ENCODE results near the gene TMEM30B.

Gene TMEM30B

GRCh38 chr14:61281186-61281947, at the start of gene TMEM30B:
TMEM30B (minus strand) TSS chr14:61281338; CDS start chr14:61281147, 191 bp downstream.
- peak within 1 kb of the TSS; percentile 47 for H3K4me3 ChIP-seq (ENCODE audit: control insufficient read depth, low read depth, low read length)
- TF ChIP-seq CTCF (IDR thresholded peaks at IDR 0.05; ENCODE audit: control insufficient read depth, insufficient read depth, low read depth, low read length, missing control alignments): no peak
- DNase-seq (ENCODE audit: low read depth): no peak

- no peak for DNase-seq (ENCODE audit: low read depth)
- TF ChIP-seq CTCF (IDR thresholded peaks at IDR 0.05; ENCODE audit: control insufficient read depth, insufficient read depth, low read depth, low read length, missing control alignments): no peak
- H3K4me3 ChIP-seq (ENCODE audit: control insufficient read depth, low read depth, low read length): no peak overlapping the region
Measured at GRCh38 chr14:61330511-61330910, 49.4 kb upstream of the TMEM30B start.

GRCh38 chr14:61329478-61330051, 48.4 kb upstream of the TMEM30B start:
- H3K4me3 ChIP-seq (ENCODE audit: control insufficient read depth, low read depth, low read length): no peak overlapping the region
- no peak for TF ChIP-seq CTCF (IDR thresholded peaks at IDR 0.05; ENCODE audit: control insufficient read depth, insufficient read depth, low read depth, low read length, missing control alignments)
- DNase-seq (ENCODE audit: low read depth): no peak

GRCh38 chr14:61328626-61329262, 47.6 kb upstream of the TMEM30B start:
- no peak overlapping the region for H3K4me3 ChIP-seq (ENCODE audit: control insufficient read depth, low read depth, low read length)
- no peak for DNase-seq (ENCODE audit: low read depth)

GRCh38 chr14:61326847-61327246, 45.7 kb upstream of the TMEM30B start:
- H3K4me3 ChIP-seq (ENCODE audit: control insufficient read depth, low read depth, low read length): no peak overlapping the region
- TF ChIP-seq CTCF (IDR thresholded peaks at IDR 0.05; ENCODE audit: control insufficient read depth, insufficient read depth, low read depth, low read length, missing control alignments): no peak
- DNase-seq (ENCODE audit: low read depth): no peak

More at GRCh38 chr14:61328626-61329262, 47.6 kb upstream of the TMEM30B start:
- no peak for TF ChIP-seq CTCF (IDR thresholded peaks at IDR 0.05; ENCODE audit: control insufficient read depth, insufficient read depth, low read depth, low read length, missing control alignments)

- no peak for TF ChIP-seq CTCF (IDR thresholded peaks at IDR 0.05; ENCODE audit: control insufficient read depth, insufficient read depth, low read depth, low read length, missing control alignments)
Measured at GRCh38 chr14:61326146-61326545, 45.0 kb upstream of the TMEM30B start.

More at GRCh38 chr14:61326146-61326545, 45.0 kb upstream of the TMEM30B start:
- DNase-seq (ENCODE audit: low read depth): no peak
- H3K4me3 ChIP-seq (ENCODE audit: control insufficient read depth, low read depth, low read length): no peak overlapping the region

Data from AG09309 (cell line).